Mesodermal cell (in vitro differentiated cells): ENCODE data around the gene CNGB1.
A peak's percentile ranks its signal among the peaks of the same experiment; 100 is the strongest.
"Not testable (repeated sequence)": the region's sequence is repeated elsewhere in the genome, so short reads cannot be mapped to it uniquely, and the experiment has no call there.

Experiments
- H3K27ac ChIP-seq: 2 replicates; pipeline ENCODE4 v1.7.0; 2013; ENCODE audit warnings: mild to moderate bottlenecking, low read depth, low read length, moderate library complexity; ENCODE audit not compliant: severe bottlenecking
- H3K36me3 ChIP-seq: 2 replicates; pipeline ENCODE4 v1.7.1; 2013; ENCODE audit warnings: mild to moderate bottlenecking, low read length, moderate library complexity; ENCODE audit not compliant: control insufficient read depth, insufficient read depth
- H3K4me1 ChIP-seq: one replicate; pipeline ENCODE4 v1.7.1; 2013; ENCODE audit warnings: mild to moderate bottlenecking, low read length; ENCODE audit not compliant: insufficient read depth, control insufficient read depth, poor library complexity, severe bottlenecking
- H3K4me3 ChIP-seq: 2 replicates; pipeline ENCODE4 v1.7.0; 2013; ENCODE audit warnings: low read length, control low read depth, mild to moderate bottlenecking; ENCODE audit not compliant: insufficient read depth, poor library complexity, severe bottlenecking; ENCODE audit errors: extremely low read depth
- H3K9me3 ChIP-seq: 2 replicates; pipeline ENCODE4 v1.7.1; 2013; ENCODE audit warnings: mild to moderate bottlenecking, low read length, moderate library complexity; ENCODE audit not compliant: control insufficient read depth
- WGBS, 2 experiments: methylation state at CpG; one replicate each; pipeline ENCODE4 v1.1.5; 2013; ENCODE audit warnings: missing lambda C conversion rate in 2 of 2; ENCODE audit not compliant: insufficient coverage in 2 of 2; 5-methylcytosine and 5-hydroxymethylcytosine counted together

The CNGB1 gene

GRCh38 chr16:57873218-57873617 is 97.7 kb downstream of the CNGB1 start:
- WGBS, 2 experiments, result 4 to 17% methylated on average over 4 to 6 of the region's 11 CpGs
- no peaks in the 10 kb centered on the region for H3K4me1 ChIP-seq
- H3K27ac ChIP-seq, result no peak overlapping the region
- H3K36me3 ChIP-seq, result no peaks in the 10 kb centered on the region
- H3K4me3 ChIP-seq, result no peak overlapping the region
- no peaks in the 10 kb centered on the region for H3K9me3 ChIP-seq

- H3K36me3 ChIP-seq, H3K4me3 ChIP-seq, H3K9me3 ChIP-seq, H3K27ac ChIP-seq, H3K4me1 ChIP-seq: not testable (repeated sequence)
- WGBS, 2 experiments, result 88 to 92% methylated on average over 8 to 11 of the region's 12 CpGs
Observed at GRCh38 chr16:57872764-57873163, 98.2 kb downstream of the CNGB1 start.

GRCh38 chr16:57871456-57871855 is 99.5 kb downstream of the CNGB1 start:
- H3K27ac ChIP-seq, result no peak overlapping the region
- H3K4me3 ChIP-seq, result no peak overlapping the region
- 91 to 100% methylated on average over 1 of the region's 1 CpG for WGBS, 2 experiments
- no peaks in the 10 kb centered on the region for H3K9me3 ChIP-seq
- H3K4me1 ChIP-seq, result no peaks in the 10 kb centered on the region
- no peaks in the 10 kb centered on the region for H3K36me3 ChIP-seq

GRCh38 chr16:57870753-57871454 is 100.0 kb downstream of the CNGB1 start:
- no peak overlapping the region for H3K4me3 ChIP-seq
- H3K27ac ChIP-seq, result no peak overlapping the region
- no peaks in the 10 kb centered on the region for H3K9me3 ChIP-seq
- H3K4me1 ChIP-seq, result no peaks in the 10 kb centered on the region
- WGBS, 2 experiments, result 89 to 100% methylated on average over 2 to 4 of the region's 7 CpGs
- no peaks in the 10 kb centered on the region for H3K36me3 ChIP-seq

- no peaks in the 10 kb centered on the region for H3K9me3 ChIP-seq
- no peaks in the 10 kb centered on the region for H3K36me3 ChIP-seq
- no peak overlapping the region for H3K4me3 ChIP-seq
- WGBS, 2 experiments, result 91 to 94% methylated on average over 7 to 11 of the region's 13 CpGs
- no peaks in the 10 kb centered on the region for H3K4me1 ChIP-seq
- H3K27ac ChIP-seq, result no peak overlapping the region
Observed at GRCh38 chr16:57868913-57869520, 101.9 kb downstream of the CNGB1 start.

GRCh38 chr16:57867000-57867561 is 103.8 kb downstream of the CNGB1 start:
- Histone ChIP-seq H3K27ac (no peak overlapping the region), H3K9me3 (no peaks in the 10 kb centered on the region), H3K4me3 (no peak overlapping the region), H3K4me1 (no peaks in the 10 kb centered on the region), H3K36me3 (no peaks in the 10 kb centered on the region)
- 64 to 75% methylated on average over 1 to 2 of the region's 6 CpGs for WGBS, 2 experiments

GRCh38 chr16:57866529-57866918 is 104.4 kb downstream of the CNGB1 start:
- Histone ChIP-seq H3K27ac (no peak overlapping the region), H3K36me3 (no peaks in the 10 kb centered on the region), H3K9me3 (no peaks in the 10 kb centered on the region), H3K4me1 (no peaks in the 10 kb centered on the region), H3K4me3 (no peak overlapping the region)
- WGBS, 2 experiments, result 100% methylated on average over 1 of the region's 4 CpGs; no CpG with 5 or more reads in 1 of the 2 experiments

- no peaks in the 10 kb centered on the region for H3K9me3 ChIP-seq
- 67 to 73% methylated on average over 1 to 3 of the region's 9 CpGs for WGBS, 2 experiments
- no peak overlapping the region for H3K27ac ChIP-seq
- H3K4me1 ChIP-seq, result no peaks in the 10 kb centered on the region
- H3K4me3 ChIP-seq, result no peak overlapping the region
- H3K36me3 ChIP-seq, result no peaks in the 10 kb centered on the region
Observed at GRCh38 chr16:57865746-57866528, 105.0 kb downstream of the CNGB1 start.

GRCh38 chr16:57863434-57864160 is 107.3 kb downstream of the CNGB1 start:
- no peaks in the 10 kb centered on the region for H3K36me3 ChIP-seq
- 0% methylated on average over 1 of the region's 5 CpGs for WGBS, 2 experiments
- H3K4me3 ChIP-seq, result no peak overlapping the region
- H3K27ac ChIP-seq, result peak overlapping the region; percentile 20
- no peaks in the 10 kb centered on the region for H3K4me1 ChIP-seq
- no peaks in the 10 kb centered on the region for H3K9me3 ChIP-seq

GRCh38 chr16:57862698-57863433 is 108.1 kb downstream of the CNGB1 start:
- Histone ChIP-seq H3K9me3 (no peaks in the 10 kb centered on the region), H3K4me3 (no peak overlapping the region), H3K36me3 (no peaks in the 10 kb centered on the region), H3K4me1 (no peaks in the 10 kb centered on the region), H3K27ac (no peak overlapping the region)
- 68 to 80% methylated on average over 5 to 7 of the region's 9 CpGs for WGBS, 2 experiments
